ENCODE data around the gene VAPA.

DNA sequence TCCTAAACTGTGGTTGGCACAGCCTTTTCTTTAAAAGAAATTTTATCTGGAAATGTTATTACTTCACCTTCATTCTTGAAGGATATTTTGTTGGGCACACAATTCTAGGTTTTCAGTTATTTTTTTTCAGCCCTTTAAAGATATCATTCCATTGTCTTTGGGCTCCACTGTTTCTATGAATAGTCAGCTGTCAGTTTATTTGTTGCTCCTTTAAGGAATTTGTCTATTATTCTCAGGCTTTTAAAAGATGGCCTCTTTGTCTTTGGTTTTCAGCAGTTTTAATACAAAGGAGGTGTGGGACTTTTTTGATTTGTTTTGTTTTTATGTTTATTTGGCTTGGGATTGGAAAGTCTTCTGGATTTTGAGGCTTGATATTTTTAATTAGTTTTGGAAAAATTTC, 61.8 kb downstream of the VAPA start:
- TF ChIP-seq, protein P1, sequence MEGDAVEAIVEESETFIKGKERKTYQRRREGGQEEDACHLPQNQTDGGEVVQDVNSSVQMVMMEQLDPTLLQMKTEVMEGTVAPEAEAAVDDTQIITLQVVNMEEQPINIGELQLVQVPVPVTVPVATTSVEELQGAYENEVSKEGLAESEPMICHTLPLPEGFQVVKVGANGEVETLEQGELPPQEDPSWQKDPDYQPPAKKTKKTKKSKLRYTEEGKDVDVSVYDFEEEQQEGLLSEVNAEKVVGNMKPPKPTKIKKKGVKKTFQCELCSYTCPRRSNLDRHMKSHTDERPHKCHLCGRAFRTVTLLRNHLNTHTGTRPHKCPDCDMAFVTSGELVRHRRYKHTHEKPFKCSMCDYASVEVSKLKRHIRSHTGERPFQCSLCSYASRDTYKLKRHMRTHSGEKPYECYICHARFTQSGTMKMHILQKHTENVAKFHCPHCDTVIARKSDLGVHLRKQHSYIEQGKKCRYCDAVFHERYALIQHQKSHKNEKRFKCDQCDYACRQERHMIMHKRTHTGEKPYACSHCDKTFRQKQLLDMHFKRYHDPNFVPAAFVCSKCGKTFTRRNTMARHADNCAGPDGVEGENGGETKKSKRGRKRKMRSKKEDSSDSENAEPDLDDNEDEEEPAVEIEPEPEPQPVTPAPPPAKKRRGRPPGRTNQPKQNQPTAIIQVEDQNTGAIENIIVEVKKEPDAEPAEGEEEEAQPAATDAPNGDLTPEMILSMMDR (IDR thresholded peaks at IDR 0.05; ENCODE audit: low read depth, low read length) = no peak
- no peak for TF ChIP-seq EZH2phosphoT487 (IDR thresholded peaks at IDR 0.05; ENCODE audit: low read depth)
